K562 (cell line): ENCODE measurements around the gene BRAF. TPM values are rescaled to one million over a fixed set of nuclear protein-coding genes. Genes with fewer than 3 reads are reported as not detected.

Experiments used
- ATAC-seq: fragments of 200-7000 bp; cut with Tn5 transposase; 3 replicates; pipeline ENCODE4 v1.9.1; 2020; ENCODE audit warnings: moderate library complexity
- BruUV-seq: library from RNA; stranded (reverse); fragments of 400-500 nt; replicated peaks from 2 replicates; lab custom pipeline; 2021; lab: Mats Ljungman, UMichigan
- CTCF ChIA-PET: fragments of 300-600 bp; formaldehyde crosslinking; extraction: SDS; loops from one replicate; lab custom pipeline; 2021; ENCODE audit warnings: low intra/inter-chr PET ratio; lab: Yijun Ruan, JAX
- POLR2A ChIA-PET: fragments of 300-600, 350-650 bp; sonication (Branson Sonifier 250); formaldehyde crosslinking; extraction: SDS; loops from one replicate; lab custom pipeline; 2021; ENCODE audit warnings: antibody characterized with exemption, inconsistent platforms; lab: Yijun Ruan, JAX
- DNase-seq, 4 experiments: peaks; one replicate each; pipeline versions ENCODE4 v3.0.0 to v3.0.0-alpha.2; 2011 to 2018; ENCODE audit warnings: low spot score in 3 of 4, mixed read lengths in 3 of 4; ENCODE audit errors: extremely low read depth in 1 of 4
- FAIRE-seq: peaks from 2 replicates; lab custom pipeline; 2011; peaks lifted over from hg19 to GRCh38; lab: Jason Lieb, UNC
- H2AFZ ChIP-seq: 2 replicates; pipeline ENCODE4 v1.6.0; 2011; ENCODE audit warnings: low read depth, low read length, control low read depth, inconsistent platforms
- H3K27ac ChIP-seq: fragments of 200-600 bp; 3 replicates; pipeline ENCODE4 v1.8.0; 2011; ENCODE audit warnings: low read depth, mild to moderate bottlenecking, control low read depth, inconsistent platforms, low read length, moderate library complexity, mixed read lengths; ENCODE audit errors: extremely low read depth
- H3K27me3 ChIP-seq, 2 experiments: fragments of 300-600 bp in 1 of 2; 2 replicates in 1 of 2; 3 replicates in 1 of 2; pipeline versions ENCODE4 v1.6.0 to v1.8.0; 2011; ENCODE audit warnings: inconsistent platforms in 2 of 2, low read length in 2 of 2, mild to moderate bottlenecking in 1 of 2, mixed read lengths in 1 of 2, moderate library complexity in 1 of 2; ENCODE audit not compliant: control insufficient read depth in 2 of 2, insufficient read depth in 2 of 2
- H3K36me3 ChIP-seq: fragments of 300-600 bp; 3 replicates; pipeline ENCODE4 v1.8.0; 2011; ENCODE audit warnings: mild to moderate bottlenecking, low read length, inconsistent platforms; ENCODE audit not compliant: control insufficient read depth, insufficient read depth
- H3K4me1 ChIP-seq, 2 experiments: fragments of 200-600 bp in 1 of 2; replicated peaks in 1 of 2; 2 replicates in 1 of 2; 3 replicates in 1 of 2; pipeline versions ENCODE4 v1.5.1 to v1.8.0; 2011; ENCODE audit warnings: inconsistent platforms in 2 of 2, low read length in 2 of 2, mild to moderate bottlenecking in 1 of 2, mixed read lengths in 1 of 2, moderate library complexity in 1 of 2; ENCODE audit not compliant: control insufficient read depth in 2 of 2, insufficient read depth in 2 of 2
- H3K4me2 ChIP-seq: 2 replicates; pipeline ENCODE4 v1.6.1; 2011; ENCODE audit warnings: low read length, control low read depth, inconsistent platforms, mixed read lengths; ENCODE audit not compliant: insufficient read depth
- H3K4me3 ChIP-seq: fragments of 200-600 bp; sonication (generic), shearing (Covaris generic); 2 replicates; pipeline ENCODE4 v1.5.1; 2016; ENCODE audit warnings: control low read depth, inconsistent platforms
- H3K79me2 ChIP-seq: fragments of 200-600 bp; 3 replicates; pipeline ENCODE4 v1.8.0; 2011; ENCODE audit warnings: low read length, inconsistent platforms; ENCODE audit not compliant: control insufficient read depth, insufficient read depth
- H3K9ac ChIP-seq, 2 experiments: 2 replicates each; pipeline versions ENCODE4 v1.6.0 to v1.6.1; 2011; ENCODE audit warnings: low read depth in 2 of 2, low read length in 2 of 2, control low read depth in 1 of 2, inconsistent platforms in 1 of 2, mild to moderate bottlenecking in 1 of 2, mixed read lengths in 1 of 2; ENCODE audit not compliant: insufficient read depth in 1 of 2
- H3K9me1 ChIP-seq: one replicate; pipeline ENCODE4 v1.6.0; 2011; ENCODE audit warnings: inconsistent platforms, mild to moderate bottlenecking, low read length, moderate library complexity; ENCODE audit not compliant: control insufficient read depth, insufficient read depth
- H3K9me3 ChIP-seq: replicated peaks from 2 replicates; pipeline ENCODE4 v1.5.1; 2011; ENCODE audit warnings: low read depth, low read length, inconsistent platforms; ENCODE audit not compliant: control insufficient read depth, insufficient read depth
- H4K20me1 ChIP-seq: replicated peaks from 2 replicates; pipeline ENCODE4 v1.6.1; 2011; ENCODE audit warnings: low read length, inconsistent platforms, mixed read lengths; ENCODE audit not compliant: control insufficient read depth, insufficient read depth
- ARID1B ChIP-seq: fragments of 450-650 bp; IDR thresholded peaks from 2 replicates; pipeline ENCODE4 v1.6.1; 2016; ENCODE audit warnings: antibody characterized with exemption, mild to moderate bottlenecking, inconsistent platforms
- HINFP ChIP-seq: fragments of 450-650 bp; conservative IDR thresholded peaks from 2 replicates; pipeline ENCODE4 v1.6.1; 2016; ENCODE audit warnings: missing genetic modification characterization, low read depth, mild to moderate bottlenecking, control low read depth, missing compliant biosample characterization
- MCM2 ChIP-seq: fragments of 450-650 bp; IDR thresholded peaks from 2 replicates; pipeline ENCODE4 v1.6.1; 2017; ENCODE audit warnings: low read depth, mild to moderate bottlenecking
- MITF ChIP-seq: IDR thresholded peaks from 2 replicates; pipeline ENCODE4 v1.6.1; 2014; ENCODE audit warnings: antibody characterized with exemption
- MXD1 ChIP-seq: fragments of 250-450 bp; sonication (Bioruptor Pico); IDR thresholded peaks from 2 replicates; pipeline ENCODE4 v1.8.0; 2021; ENCODE audit warnings: borderline replicate concordance, mild to moderate bottlenecking, moderate library complexity; ENCODE audit not compliant: poor library complexity, severe bottlenecking
- NR2F6 ChIP-seq: fragments of 450-650 bp; formaldehyde crosslinking; IDR thresholded peaks from 2 replicates; pipeline ENCODE4 v1.4.0; 2020; ENCODE audit warnings: mild to moderate bottlenecking
- PRPF4 ChIP-seq: fragments of 200-400 bp; formaldehyde crosslinking; IDR thresholded peaks from one replicate; pipeline ENCODE4 v1.6.1; 2017; ENCODE audit warnings: low read length, low read depth, mild to moderate bottlenecking; ENCODE audit not compliant: insufficient read depth, poor library complexity, severe bottlenecking
- ZBTB8A ChIP-seq: fragments of 450-650 bp; IDR thresholded peaks from 2 replicates; pipeline ENCODE4 v1.6.1; 2018; ENCODE audit warnings: mild to moderate bottlenecking, moderate library complexity; ENCODE audit not compliant: partially characterized antibody
- ZNF263 ChIP-seq: sonication (generic); formaldehyde crosslinking; IDR thresholded peaks from 2 replicates; pipeline ENCODE4 v1.8.0; 2022; ENCODE audit warnings: mild to moderate bottlenecking, missing genetic modification reagents, borderline replicate concordance
- ZNF561 ChIP-seq: fragments of 450-650 bp; formaldehyde crosslinking; conservative IDR thresholded peaks from 2 replicates; pipeline ENCODE4 v1.4.0; 2020; ENCODE audit warnings: mild to moderate bottlenecking, moderate library complexity
- ZNF592 ChIP-seq: fragments of 450-650 bp; IDR thresholded peaks from 2 replicates; pipeline ENCODE4 v1.6.1; 2017; ENCODE audit warnings: antibody characterized with exemption, mild to moderate bottlenecking
- WGBS: fragments of 100-300 bp; shearing (Covaris generic); methylation state at CpG from one replicate; pipeline ENCODE4 v1.1.6; 2016; ENCODE audit warnings: low coverage, mixed read lengths; ENCODE audit not compliant: insufficient coverage; ENCODE audit errors: missing lambda C conversion rate; 5-methylcytosine and 5-hydroxymethylcytosine counted together
- in situ Hi-C: fragments of 300-500 bp; cut with MboI; formaldehyde crosslinking; loops from 4 replicates; pipeline ENCODE4 v1.15.0; 2018; ENCODE audit warnings: inconsistent platforms, mixed read lengths
- intact Hi-C: fragments of 100-400 bp; cut with micrococcal nuclease; formaldehyde crosslinking; loops from 2 replicates; pipeline ENCODE4 v1.14.2; 2022
- polyA plus RNA-seq, 8 experiments: library from polyadenylated mRNA; depleted of rRNA in 4 of 8; stranded (reverse) in 5 of 8; unstranded in 3 of 8; fragments of >200 nt; fragmentation: Nextera tagmentation in 2 of 8; fragmentation: Illumina TruSeq in 1 of 8; extraction: Ambion mirVana in 2 of 8; extraction: Trizol in 1 of 8; gene quantifications; 2 replicates each; pipeline versions ENCODE4 v1.2.1 to v1.2.3, GENCODE V29; 2011 to 2014; ENCODE audit warnings: inconsistent platforms in 1 of 8, missing spikeins in 1 of 8
- total RNA-seq, 7 experiments: library from RNA; depleted of rRNA in 6 of 7; stranded (reverse); fragments of >200 nt in 6 of 7; fragmentation: Illumina TruSeq in 2 of 7; extraction: Trizol in 2 of 7; gene quantifications; 2 replicates each; pipeline versions ENCODE4 v1.2.1 to v1.2.3, GENCODE V29; 2011 to 2021; ENCODE audit warnings: low replicate concordance in 1 of 7

The BRAF gene
- total and polyA plus RNA-seq, 9 of the 15 experiments (the other 6 are each of a cell fraction or from before 2014, with no cell fraction given), result 3.6 to 38.3 (median 21.9) TPM

- ATAC-seq, result no peak
- no peaks in the 10 kb centered on the region for H3K9me3 ChIP-seq
- intact Hi-C loops, result loop anchor here (2.0 to 10.0 kb wide), 2 partner anchors 172 to 296 kb away; no protein-coding TSS in a partner anchor
- no peak for TF ChIP-seq MCM2
- no peak for TF ChIP-seq ZNF263 (CRISPR knock-in tag)
- TF ChIP-seq ZNF561, result no peak
- TF ChIP-seq NR2F6, result no peak
- TF ChIP-seq HINFP, result no peak
- no peak for TF ChIP-seq ZBTB8A
- no peak for TF ChIP-seq PRPF4
- TF ChIP-seq MXD1 (CRISPR knock-in tag), result no peak
- TF ChIP-seq ZNF592, result no peak
- TF ChIP-seq MITF, result no peak
- TF ChIP-seq ARID1B, result no peak
- TF ChIP-seq, all 486 proteins: peak for 0
- in situ Hi-C loops, result loop anchor here (5.0 to 25.0 kb wide), 2 partner anchors 202 to 727 kb away; partner anchors contain the start of gene MRPS33
- no peak overlapping the region for H3K27ac ChIP-seq
- POLR2A ChIA-PET, result interaction anchor here (0.6 to 1.7 kb wide), 5 partner anchors 8 to 181 kb away, joined by 3 to 4 read pairs (median 3); no protein-coding TSS in a partner anchor
- WGBS, result 79% methylated on average over 9 of the region's 9 CpGs
- no peak overlapping the region for H3K9ac ChIP-seq
- CTCF ChIA-PET, result interaction anchor here (0.6 to 2.4 kb wide), 6 partner anchors 128 to 838 kb away, joined by 3 to 22 read pairs (median 4); no protein-coding TSS in a partner anchor
- H3K4me1 ChIP-seq, result no peaks in the 10 kb centered on the region
- H3K9me1 ChIP-seq, result no peaks in the 10 kb centered on the region
- DNase-seq (no peak), FAIRE-seq (no peak)
- H3K27me3 ChIP-seq, result no peaks in the 10 kb centered on the region
- BruUV-seq, result no TSS peak
- H2AFZ ChIP-seq, result no peak overlapping the region
- 0 out of 2 replicates have a peak, but pooled peaks cover 3% of the 10 kb centered on the region for H4K20me1 ChIP-seq
- peaks cover 9% of the 10 kb centered on the region; the same call in 2 of the 3 replicates for H3K36me3 ChIP-seq
- no peak overlapping the region for H3K4me2 ChIP-seq
- H3K79me2 ChIP-seq, result peaks cover 4% of the 10 kb centered on the region; the same call in 1 of the 3 replicates
- H3K4me3 ChIP-seq, result no peak overlapping the region
Measured at GRCh38 chr7:140810385-140810784, 114.3 kb downstream of the BRAF start.
